Kidney epithelial cell (primary cell): ENCODE data around the gene DTNA. TPM values are rescaled to one million over a fixed set of nuclear protein-coding genes. Genes with fewer than 3 reads are reported as not detected.

Experiments used
- DNase-seq: peaks from one replicate; pipeline ENCODE4 v3.0.0-alpha.2; 2010; ENCODE audit warnings: low read depth
- H3K27me3 ChIP-seq: 2 replicates; pipeline ENCODE4 v1.6.0; 2011; ENCODE audit warnings: low read length; ENCODE audit not compliant: control insufficient read depth, insufficient read depth
- H3K36me3 ChIP-seq: 2 replicates; pipeline ENCODE4 v1.5.1; 2011; ENCODE audit warnings: low read length; ENCODE audit not compliant: control insufficient read depth, insufficient read depth
- H3K4me3 ChIP-seq: 2 replicates; pipeline ENCODE4 v1.5.1; 2011; ENCODE audit warnings: low read depth, mild to moderate bottlenecking, control low read depth, low read length
- CTCF ChIP-seq: IDR thresholded peaks from 2 replicates; pipeline ENCODE4 v1.5.1; 2011; ENCODE audit warnings: mild to moderate bottlenecking, moderate library complexity, low read length, control low read depth, inconsistent platforms; ENCODE audit not compliant: insufficient read depth, poor library complexity, severe bottlenecking
- total RNA-seq: library from RNA; depleted of rRNA; stranded (reverse); fragments of >200 nt; gene quantifications from 2 replicates; pipeline ENCODE4 v1.2.3, GENCODE V29; 2015

DTNA gene
- total RNA-seq, 1 donor from 2014 or later = 19.3 TPM

GRCh38 chr18:34702814-34703213 lies 7.3 kb upstream of the DTNA start:
- no peaks in the 10 kb centered on the region for H3K27me3 ChIP-seq
- peaks cover 2% of the 10 kb centered on the region for H3K36me3 ChIP-seq
- DNase-seq = no peak
- no peak overlapping the region for H3K4me3 ChIP-seq
- no peak for TF ChIP-seq CTCF

- no peaks in the 10 kb centered on the region for H3K36me3 ChIP-seq
- H3K4me3 ChIP-seq = no peak overlapping the region
- DNase-seq = no peak
- H3K27me3 ChIP-seq = no peaks in the 10 kb centered on the region
- TF ChIP-seq CTCF = no peak
Observed at GRCh38 chr18:34704074-34704473, 6.0 kb upstream of the DTNA start.

DNA sequence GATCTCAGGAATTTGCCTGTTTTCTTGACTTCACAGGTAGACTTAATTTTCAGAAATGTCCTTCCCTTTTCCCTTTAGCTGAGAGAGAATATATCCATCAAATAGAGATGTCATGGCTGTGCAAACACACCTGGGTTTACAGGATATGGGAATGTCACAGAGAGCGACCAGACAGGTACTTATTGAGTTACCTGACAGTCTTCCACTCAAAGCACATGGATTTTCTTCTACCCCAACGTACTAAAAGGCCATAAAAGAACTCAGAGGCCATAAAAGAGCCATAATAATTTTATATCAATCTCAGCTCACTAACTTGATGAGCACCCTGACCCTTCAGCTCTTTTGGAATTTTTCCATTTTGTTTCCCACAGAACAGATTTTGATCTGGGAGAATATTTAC lies 5.3 kb upstream of the DTNA start:
- no peaks in the 10 kb centered on the region for H3K36me3 ChIP-seq
- no peaks in the 10 kb centered on the region for H3K27me3 ChIP-seq
- no peak for TF ChIP-seq CTCF
- no peak for DNase-seq
- H3K4me3 ChIP-seq = no peak overlapping the region

DNA sequence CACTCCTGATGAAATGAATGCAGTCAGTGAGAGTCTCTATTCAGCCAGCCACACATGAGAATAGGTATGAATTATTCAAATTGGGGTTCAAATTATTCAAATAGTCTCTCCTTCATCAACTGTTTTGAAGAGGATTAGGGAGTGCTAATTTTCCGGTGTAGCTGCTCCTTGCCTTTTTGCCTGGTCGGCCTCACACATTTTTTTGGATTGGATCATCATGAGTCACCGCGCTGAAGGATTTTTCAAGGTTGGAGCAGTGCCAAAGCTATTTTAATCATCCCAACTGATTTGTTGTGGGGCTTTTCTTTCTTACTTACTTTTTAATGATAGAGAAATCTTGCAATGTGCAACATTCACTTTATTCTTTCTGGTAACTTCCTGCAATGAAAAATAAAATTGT lies 2.4 kb upstream of the DTNA start:
- H3K27me3 ChIP-seq = no peaks in the 10 kb centered on the region
- no peaks in the 10 kb centered on the region for H3K36me3 ChIP-seq
- H3K4me3 ChIP-seq = no peak overlapping the region
- DNase-seq = peak; percentile 57
- no peak for TF ChIP-seq CTCF

- Histone ChIP-seq H3K27me3 (no peaks in the 10 kb centered on the region), H3K36me3 (no peaks in the 10 kb centered on the region), H3K4me3 (no peak overlapping the region)
- DNase-seq = peak; percentile 35
- no peak for TF ChIP-seq CTCF
Observed at GRCh38 chr18:34709104-34709503, 994 bp upstream of the DTNA start.

DNA sequence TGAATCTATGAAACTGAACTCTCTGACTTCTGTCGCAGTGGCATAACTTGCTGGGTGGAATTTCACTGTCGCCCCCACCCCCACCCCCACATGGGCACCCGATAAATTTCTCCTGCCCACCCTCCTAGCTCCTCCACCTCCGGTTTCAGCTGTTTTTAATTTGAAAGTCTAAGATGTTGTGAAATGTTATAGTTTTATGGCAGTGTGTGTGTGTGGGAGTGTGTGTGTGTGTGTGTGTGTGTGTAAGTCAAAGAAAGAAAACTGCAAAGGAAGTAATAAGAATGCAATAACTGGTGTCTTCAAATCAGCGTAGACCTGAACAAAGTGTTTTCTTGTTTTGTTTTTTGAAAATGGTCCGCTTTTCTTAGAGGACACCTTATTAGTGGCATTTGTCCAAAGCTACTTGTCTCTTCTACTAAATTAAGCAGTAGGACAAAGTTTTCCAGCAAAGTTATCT lies 388 bp downstream of the DTNA start:
- H3K4me3 ChIP-seq = peak overlapping the region; percentile 27
- TF ChIP-seq CTCF = no peak
- DNase-seq = no peak
- H3K27me3 ChIP-seq = no peaks in the 10 kb centered on the region
- H3K36me3 ChIP-seq = no peaks in the 10 kb centered on the region
